GM18526 (cell line): Measurements from ENCODE around the gene TJP2.

ENCODE experiments used
- POLR2A ChIP-seq: IDR thresholded peaks from 3 replicates; pipeline ENCODE4 v1.6.1; 2011; ENCODE audit not compliant: insufficient read length; ENCODE audit errors: extremely low read depth

TJP2 gene

GRCh38 chr9:69234683-69235082, 60.6 kb downstream of the TJP2 start:
- TF ChIP-seq POLR2A, result no peak

- no peak for TF ChIP-seq POLR2A
Observed at GRCh38 chr9:69236188-69236587, 62.1 kb downstream of the TJP2 start.

GRCh38 chr9:69237702-69238295, 63.7 kb downstream of the TJP2 start:
- TF ChIP-seq POLR2A, result no peak

GRCh38 chr9:69243116-69243515, 69.0 kb downstream of the TJP2 start:
- no peak for TF ChIP-seq POLR2A

GRCh38 chr9:69246629-69247028, 72.6 kb downstream of the TJP2 start:
- no peak for TF ChIP-seq POLR2A

- TF ChIP-seq POLR2A, result no peak
Observed at GRCh38 chr9:69248005-69248404, 73.9 kb downstream of the TJP2 start.

- no peak for TF ChIP-seq POLR2A
Observed at GRCh38 chr9:69249337-69249736, 75.3 kb downstream of the TJP2 start.

- no peak for TF ChIP-seq POLR2A
Observed at GRCh38 chr9:69250681-69251080, 76.6 kb downstream of the TJP2 start.

- no peak for TF ChIP-seq POLR2A
Observed at GRCh38 chr9:69252436-69252835, 78.4 kb downstream of the TJP2 start.

GRCh38 chr9:69253057-69253456, 79.0 kb downstream of the TJP2 start:
- TF ChIP-seq POLR2A, result no peak

GRCh38 chr9:69254223-69254622, 80.1 kb downstream of the TJP2 start:
- no peak for TF ChIP-seq POLR2A

- no peak for TF ChIP-seq POLR2A
Observed at GRCh38 chr9:69255591-69255990, 81.5 kb downstream of the TJP2 start.

GRCh38 chr9:69258551-69258950, 84.5 kb downstream of the TJP2 start:
- no peak for TF ChIP-seq POLR2A

GRCh38 chr9:69260161-69260560, 86.1 kb downstream of the TJP2 start:
- TF ChIP-seq POLR2A, result no peak

GRCh38 chr9:69261636-69262035, 87.6 kb downstream of the TJP2 start:
- TF ChIP-seq POLR2A, result no peak

GRCh38 chr9:69264526-69264925, 90.4 kb downstream of the TJP2 start:
- TF ChIP-seq POLR2A, result no peak

- TF ChIP-seq POLR2A, result no peak
Observed at GRCh38 chr9:69265891-69266290, 91.8 kb downstream of the TJP2 start.
